T follicular helper cell (primary cell): ENCODE results near the gene SMAD6.
"Not testable (repeated sequence)": the region's sequence is repeated elsewhere in the genome, so short reads cannot be mapped to it uniquely, and the experiment has no call there.

Source experiments
- DNase-seq: peaks from one replicate; pipeline ENCODE4 v3.0.0-alpha.2; 2020; ENCODE audit warnings: low read depth

Gene SMAD6

GRCh38 chr15:66675446-66675845 lies 26.6 kb upstream of the SMAD6 start:
- DNase-seq: no peak

GRCh38 chr15:66677336-66677735 lies 24.7 kb upstream of the SMAD6 start:
- no peak for DNase-seq

- no peak for DNase-seq
Observed at GRCh38 chr15:66679061-66679656, 22.9 kb upstream of the SMAD6 start.

- no peak for DNase-seq
Observed at GRCh38 chr15:66679657-66680108, 22.4 kb upstream of the SMAD6 start.

- DNase-seq: no peak
Observed at GRCh38 chr15:66680502-66680901, 21.5 kb upstream of the SMAD6 start.

- DNase-seq: no peak
Observed at GRCh38 chr15:66681395-66681794, 20.6 kb upstream of the SMAD6 start.

- DNase-seq: no peak
Observed at GRCh38 chr15:66682246-66682645, 19.8 kb upstream of the SMAD6 start.

GRCh38 chr15:66682865-66683264 lies 19.2 kb upstream of the SMAD6 start:
- no peak for DNase-seq

- no peak for DNase-seq
Observed at GRCh38 chr15:66684136-66684681, 17.8 kb upstream of the SMAD6 start.

GRCh38 chr15:66685638-66686150 lies 16.3 kb upstream of the SMAD6 start:
- no peak for DNase-seq

GRCh38 chr15:66690912-66691311 lies 11.1 kb upstream of the SMAD6 start:
- not testable (repeated sequence) for DNase-seq

GRCh38 chr15:66691727-66692126 lies 10.3 kb upstream of the SMAD6 start:
- DNase-seq: no peak

- no peak for DNase-seq
Observed at GRCh38 chr15:66692391-66692790, 9.6 kb upstream of the SMAD6 start.

- DNase-seq: no peak
Observed at GRCh38 chr15:66692808-66693596, 9.0 kb upstream of the SMAD6 start.

- DNase-seq: no peak
Observed at GRCh38 chr15:66696770-66697169, 5.3 kb upstream of the SMAD6 start.

- no peak for DNase-seq
Observed at GRCh38 chr15:66698318-66698961, 3.6 kb upstream of the SMAD6 start.

GRCh38 chr15:66698971-66699370 lies 3.1 kb upstream of the SMAD6 start:
- no peak for DNase-seq

- no peak for DNase-seq
Observed at GRCh38 chr15:66700412-66700801, 1.6 kb upstream of the SMAD6 start.

- DNase-seq: peak; percentile 79
Observed at GRCh38 chr15:66700802-66701421, 1.1 kb upstream of the SMAD6 start.

- DNase-seq: peak; percentile 16
Observed at GRCh38 chr15:66701422-66702034, 508 bp upstream of the SMAD6 start.

GRCh38 chr15:66702787-66703539 lies 927 bp downstream of the SMAD6 start:
- DNase-seq: no peak
